ENCODE results near the gene ADO. TPM values are rescaled to one million over a fixed set of nuclear protein-coding genes. Genes with fewer than 3 reads are reported as not detected.

The ADO gene
- total RNA-seq, 2 donors from 2014 or later = 8.9 to 9.9 TPM

GRCh38 chr10:62806251-62806650, 1.7 kb downstream of the ADO start:
- ATAC-seq (no peak), DNase-seq (no peak)
- H3K4me3 ChIP-seq = no peak overlapping the region
- TF ChIP-seq CTCF (IDR thresholded peaks at IDR 0.05) = no peak
- TF ChIP-seq POLR2A (IDR thresholded peaks at IDR 0.05) = no peak
- no peaks in the 10 kb centered on the region for H3K36me3 ChIP-seq (replicated peaks in 1 of 2; ENCODE audit: insufficient read depth in 1 of 2, low read depth in 2 of 2)
- intact Hi-C loops (cut with DNase I) = no loop called here
- H3K27ac ChIP-seq = no peak overlapping the region
- WGBS, 2 donors = 7 to 14% methylated on average over 1 of the region's 1 CpG
- no peaks in the 10 kb centered on the region for H3K27me3 ChIP-seq
- no peaks in the 10 kb centered on the region for H3K9me3 ChIP-seq
- peaks cover 38% of the 10 kb centered on the region for H3K4me1 ChIP-seq

- DNase-seq (no peak), ATAC-seq (no peak)
- TF ChIP-seq CTCF (IDR thresholded peaks at IDR 0.05) (no peak), POLR2A (IDR thresholded peaks at IDR 0.05) (no peak)
- Histone ChIP-seq H3K27ac (no peak overlapping the region), H3K36me3 (replicated peaks in 1 of 2; ENCODE audit: insufficient read depth in 1 of 2, low read depth in 2 of 2) (no peaks in the 10 kb centered on the region), H3K27me3 (peaks cover 0 to 5% of the 10 kb centered on the region in 2 donors), H3K4me1 (peaks cover 40% of the 10 kb centered on the region), H3K4me3 (no peak overlapping the region), H3K9me3 (no peaks in the 10 kb centered on the region)
- intact Hi-C loops (cut with DNase I) = loop anchor here (10.0 kb wide), 1 partner anchor 324 kb away; the partner anchor contains the start of gene NRBF2
- 86 to 88% methylated on average over 8 of the region's 8 CpGs for WGBS, 2 donors
These were observed 5.8 kb downstream of the ADO start for GRCh38 chr10:62810156-62810902.

GRCh38 chr10:62811159-62811875, 6.8 kb downstream of the ADO start:
- Histone ChIP-seq H3K36me3 (replicated peaks in 1 of 2; ENCODE audit: insufficient read depth in 1 of 2, low read depth in 2 of 2) (no peaks in the 10 kb centered on the region), H3K27me3 (peaks cover 0 to 5% of the 10 kb centered on the region in 2 donors), H3K4me1 (peaks cover 39% of the 10 kb centered on the region), H3K9me3 (no peaks in the 10 kb centered on the region), H3K4me3 (no peak overlapping the region), H3K27ac (no peak overlapping the region)
- TF ChIP-seq CTCF (IDR thresholded peaks at IDR 0.05) = no peak
- no peak for TF ChIP-seq POLR2A (IDR thresholded peaks at IDR 0.05)
- intact Hi-C loops (cut with DNase I) = loop anchor here (10.0 kb wide), 1 partner anchor 323 kb away; the partner anchor contains the start of gene NRBF2
- ATAC-seq (no peak), DNase-seq (no peak)
- WGBS, 2 donors = 85 to 86% methylated on average over 10 of the region's 10 CpGs

GRCh38 chr10:62812672-62813439, 8.3 kb downstream of the ADO start:
- no peak for ATAC-seq
- Histone ChIP-seq H3K36me3 (replicated peaks in 1 of 2; ENCODE audit: insufficient read depth in 1 of 2, low read depth in 2 of 2) (no peaks in the 10 kb centered on the region), H3K9me3 (no peaks in the 10 kb centered on the region), H3K27ac (no peak overlapping the region), H3K27me3 (peaks cover 0 to 5% of the 10 kb centered on the region in 2 donors), H3K4me3 (no peak overlapping the region), H3K4me1 (peaks cover 26% of the 10 kb centered on the region)
- WGBS, 2 donors = 59 to 79% methylated on average over 6 to 13 of the region's 13 CpGs
- intact Hi-C loops (cut with DNase I) = loop anchor here (10.0 kb wide), 1 partner anchor 322 kb away; the partner anchor contains the start of gene NRBF2
- no peak for DNase-seq
- TF ChIP-seq CTCF (IDR thresholded peaks at IDR 0.05) = no peak
- TF ChIP-seq POLR2A (IDR thresholded peaks at IDR 0.05) = no peak

Data from body of pancreas (tissue), 4 donors.